Mucosa of stomach (tissue), 1 donor: Measurements from ENCODE around the gene MDH2.
A peak's percentile ranks its signal among the peaks of the same experiment; 100 is the strongest.
"Not testable (repeated sequence)": the region's sequence is repeated elsewhere in the genome, so short reads cannot be mapped to it uniquely, and the experiment has no call there.

ENCODE experiments used
- H3K27me3 ChIP-seq: one replicate; pipeline ENCODE4 v1.7.0; 2013; ENCODE audit warnings: mild to moderate bottlenecking, low read length; ENCODE audit not compliant: control insufficient read depth, insufficient read depth
- H3K36me3 ChIP-seq: one replicate; pipeline ENCODE4 v1.7.0; 2013; ENCODE audit warnings: low read length; ENCODE audit not compliant: control insufficient read depth, insufficient read depth
- H3K4me1 ChIP-seq: one replicate; pipeline ENCODE4 v1.7.0; 2013; ENCODE audit warnings: mild to moderate bottlenecking, low read length; ENCODE audit not compliant: control insufficient read depth, insufficient read depth
- H3K4me3 ChIP-seq: one replicate; pipeline ENCODE4 v1.7.0; 2013; ENCODE audit warnings: low read length
- H3K9ac ChIP-seq: one replicate; pipeline ENCODE4 v1.7.0; 2013; ENCODE audit warnings: mild to moderate bottlenecking, low read length, moderate library complexity
- H3K9me3 ChIP-seq: one replicate; pipeline ENCODE4 v1.7.0; 2013; ENCODE audit warnings: mild to moderate bottlenecking, low read length, moderate library complexity; ENCODE audit not compliant: control insufficient read depth
- donor health status: Pancreatic carcinoma.

The MDH2 gene

GRCh38 chr7:76106893-76107292 is 59.0 kb downstream of the MDH2 start:
- Histone ChIP-seq H3K9ac (no peak overlapping the region), H3K4me1 (peaks cover 23% of the 10 kb centered on the region), H3K27me3 (no peaks in the 10 kb centered on the region), H3K36me3 (no peaks in the 10 kb centered on the region), H3K9me3 (no peaks in the 10 kb centered on the region), H3K4me3 (no peak overlapping the region)

- H3K4me3 ChIP-seq = no peak overlapping the region
- H3K9me3 ChIP-seq = no peaks in the 10 kb centered on the region
- H3K36me3 ChIP-seq = no peaks in the 10 kb centered on the region
- H3K27me3 ChIP-seq = no peaks in the 10 kb centered on the region
- peak overlapping the region; percentile 38 for H3K9ac ChIP-seq
- H3K4me1 ChIP-seq = peaks cover 23% of the 10 kb centered on the region
These were observed 60.8 kb downstream of the MDH2 start for GRCh38 chr7:76108540-76109233.

GRCh38 chr7:76113042-76113630 is 65.2 kb downstream of the MDH2 start:
- not testable (repeated sequence) for H3K9me3 ChIP-seq, H3K9ac ChIP-seq, H3K27me3 ChIP-seq, H3K36me3 ChIP-seq, H3K4me1 ChIP-seq, H3K4me3 ChIP-seq

- H3K9ac ChIP-seq, H3K4me1 ChIP-seq, H3K4me3 ChIP-seq, H3K9me3 ChIP-seq, H3K36me3 ChIP-seq, H3K27me3 ChIP-seq: not testable (repeated sequence)
These were observed 66.8 kb downstream of the MDH2 start for GRCh38 chr7:76114742-76115141.
